OCI-LY1 (cell line): Measurements from ENCODE around the gene HLTF.

Experiments used
- EZH2 ChIP-seq: fragments of 200-600 bp; sonication (generic), shearing (Covaris generic); IDR thresholded peaks from 2 replicates; pipeline ENCODE4 v1.8.0; 2017; ENCODE audit warnings: borderline replicate concordance, mixed run types, mild to moderate bottlenecking, antibody characterized with exemption, low read length, moderate library complexity, mixed read lengths
- TF ChIP-seq, protein P1 (sequence below): fragments of 200-600 bp; sonication (generic), shearing (Covaris generic); IDR thresholded peaks from 2 replicates; pipeline ENCODE4 v1.5.1; 2017; ENCODE audit warnings: mild to moderate bottlenecking, antibody characterized with exemption, low read length, moderate library complexity, mixed read lengths

DNA sequence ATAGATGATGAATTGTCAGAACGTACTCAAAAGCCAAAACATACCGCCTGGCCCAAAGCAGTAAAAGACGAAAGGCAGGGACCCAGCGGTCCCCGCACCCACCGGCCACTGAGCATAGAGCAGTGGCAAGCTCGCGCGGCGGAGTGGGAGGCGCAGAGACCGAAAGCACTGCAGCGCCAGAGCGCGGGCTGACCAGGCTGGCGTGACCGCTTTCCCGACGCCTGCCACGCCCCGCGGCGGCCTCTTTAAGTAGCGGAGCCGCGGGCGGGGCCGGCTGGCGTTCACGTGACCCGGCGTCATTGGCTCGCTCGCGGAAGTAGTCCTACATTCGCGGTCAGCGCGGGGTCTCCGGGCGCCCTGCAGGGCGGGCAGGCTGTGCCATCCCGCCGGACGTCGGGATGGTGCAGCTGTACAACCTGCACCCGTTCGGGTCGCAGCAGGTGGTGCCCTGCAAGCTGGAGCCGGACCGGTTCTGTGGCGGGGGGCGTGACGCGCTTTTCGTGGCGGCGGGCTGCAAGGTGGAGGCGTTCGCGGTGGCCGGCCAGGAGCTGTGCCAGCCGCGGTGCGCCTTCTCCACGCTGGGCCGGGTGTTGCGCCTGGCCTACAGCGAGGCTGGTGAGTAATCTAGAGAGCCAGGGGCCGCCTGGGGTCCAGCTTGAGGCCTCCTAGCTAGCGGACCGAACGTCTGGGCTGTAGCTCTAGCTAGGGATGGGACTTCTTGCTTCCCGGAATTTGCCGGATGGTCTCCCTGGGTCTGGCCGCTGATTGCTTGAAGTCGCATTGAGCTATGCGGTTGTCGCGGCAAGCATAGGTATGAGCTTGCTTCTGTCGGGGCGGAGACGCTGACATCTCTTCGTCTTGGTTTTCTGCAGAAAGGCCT lies 43.2 kb upstream of the HLTF start, which contains the start of gene HPS3:
- TF ChIP-seq, protein P1, sequence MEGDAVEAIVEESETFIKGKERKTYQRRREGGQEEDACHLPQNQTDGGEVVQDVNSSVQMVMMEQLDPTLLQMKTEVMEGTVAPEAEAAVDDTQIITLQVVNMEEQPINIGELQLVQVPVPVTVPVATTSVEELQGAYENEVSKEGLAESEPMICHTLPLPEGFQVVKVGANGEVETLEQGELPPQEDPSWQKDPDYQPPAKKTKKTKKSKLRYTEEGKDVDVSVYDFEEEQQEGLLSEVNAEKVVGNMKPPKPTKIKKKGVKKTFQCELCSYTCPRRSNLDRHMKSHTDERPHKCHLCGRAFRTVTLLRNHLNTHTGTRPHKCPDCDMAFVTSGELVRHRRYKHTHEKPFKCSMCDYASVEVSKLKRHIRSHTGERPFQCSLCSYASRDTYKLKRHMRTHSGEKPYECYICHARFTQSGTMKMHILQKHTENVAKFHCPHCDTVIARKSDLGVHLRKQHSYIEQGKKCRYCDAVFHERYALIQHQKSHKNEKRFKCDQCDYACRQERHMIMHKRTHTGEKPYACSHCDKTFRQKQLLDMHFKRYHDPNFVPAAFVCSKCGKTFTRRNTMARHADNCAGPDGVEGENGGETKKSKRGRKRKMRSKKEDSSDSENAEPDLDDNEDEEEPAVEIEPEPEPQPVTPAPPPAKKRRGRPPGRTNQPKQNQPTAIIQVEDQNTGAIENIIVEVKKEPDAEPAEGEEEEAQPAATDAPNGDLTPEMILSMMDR: no peak
- no peak for TF ChIP-seq EZH2
